A673 (cell line): ENCODE measurements around the gene NCAN. TPM values are rescaled to one million over a fixed set of nuclear protein-coding genes. Genes with fewer than 3 reads are reported as not detected.

Source experiments
- BruUV-seq: library from RNA; stranded (reverse); fragments of 400-500 nt; replicated peaks from 2 replicates; lab custom pipeline; 2021; lab: Mats Ljungman, UMichigan
- CTCF ChIA-PET: fragments of 300-600 bp; sonication (Branson Sonifier 250); formaldehyde crosslinking; loops from one replicate; lab custom pipeline; 2022; ENCODE audit warnings: antibody characterized with exemption; lab: Charles Lee
- POLR2A ChIA-PET: fragments of 300-600 bp; sonication (Branson Sonifier 250); formaldehyde crosslinking; loops from one replicate; lab custom pipeline; 2022; ENCODE audit warnings: antibody characterized with exemption; ENCODE audit not compliant: low non-redundant PET; lab: Charles Lee
- DNase-seq: peaks from one replicate; pipeline ENCODE4 v3.0.0-alpha.2; 2015; ENCODE audit warnings: low spot score
- H3K27ac ChIP-seq: fragments of 200-600 bp; sonication (generic); 2 replicates; pipeline ENCODE4 v1.5.1; 2016; ENCODE audit warnings: mixed run types, low read depth, mild to moderate bottlenecking, mixed read lengths, antibody characterized with exemption, low read length; ENCODE audit not compliant: poor library complexity, severe bottlenecking
- H3K27me3 ChIP-seq: fragments of 200-600 bp; sonication (generic); replicated peaks from 2 replicates; pipeline ENCODE4 v1.6.1; 2017; ENCODE audit warnings: mixed run types, low read depth, mild to moderate bottlenecking, mixed read lengths, antibody characterized with exemption, low read length; ENCODE audit not compliant: insufficient read depth, poor library complexity
- H3K36me3 ChIP-seq: fragments of 200-600 bp; sonication (generic); 2 replicates; pipeline ENCODE4 v1.6.1; 2016; ENCODE audit warnings: mixed run types, mild to moderate bottlenecking, mixed read lengths, antibody characterized with exemption, low read length; ENCODE audit not compliant: insufficient read depth, poor library complexity, severe bottlenecking
- H3K4me1 ChIP-seq: fragments of 200-600 bp; sonication (generic); 2 replicates; pipeline ENCODE4 v1.6.1; 2017; ENCODE audit warnings: mixed run types, mild to moderate bottlenecking, mixed read lengths, antibody characterized with exemption, low read length; ENCODE audit not compliant: insufficient read depth, poor library complexity, severe bottlenecking
- H3K4me3 ChIP-seq: fragments of 200-600 bp; sonication (generic); 2 replicates; pipeline ENCODE4 v1.5.1; 2016; ENCODE audit warnings: low read depth, mixed run types, mild to moderate bottlenecking, mixed read lengths, low read length; ENCODE audit not compliant: poor library complexity, severe bottlenecking
- H3K9me3 ChIP-seq: fragments of 200-600 bp; sonication (generic); 2 replicates; pipeline ENCODE4 v1.6.1; 2016; ENCODE audit warnings: mixed run types, low read depth, mild to moderate bottlenecking, mixed read lengths, antibody characterized with exemption, low read length; ENCODE audit not compliant: poor library complexity, severe bottlenecking
- EZH2 ChIP-seq: fragments of 200-600 bp; sonication (generic); IDR thresholded peaks from 2 replicates; pipeline ENCODE4 v1.6.1; 2017; ENCODE audit warnings: borderline replicate concordance, low read depth, mild to moderate bottlenecking, mixed read lengths, antibody characterized with exemption, low read length; ENCODE audit not compliant: poor library complexity, severe bottlenecking
- intact Hi-C: fragments of 100-400 bp; cut with micrococcal nuclease; formaldehyde crosslinking; loops from one replicate; pipeline ENCODE4 v1.10.0; 2022; ENCODE audit not compliant: unreplicated experiment
- total RNA-seq: library from RNA; stranded (reverse); gene quantifications from 2 replicates; pipeline ENCODE4 v1.2.3, GENCODE V29; 2021
- TF ChIP-seq, protein P1 (sequence below): fragments of 300-800, 200-600 bp; sonication (generic); conservative IDR thresholded peaks from 2 replicates; pipeline ENCODE4 v1.5.1; 2017; ENCODE audit warnings: low read depth, mild to moderate bottlenecking, antibody characterized with exemption, low read length, moderate library complexity, mixed read lengths

NCAN gene
- total RNA-seq, 1 experiment from 2014 or later = not detected

GRCh38 chr19:19192078-19192882, 19.5 kb upstream of the NCAN start, which contains the start of the genes BORCS8 and RFXANK:
BORCS8 (minus strand) TSS chr19:19192152; CDS start chr19:19192117, 35 bp downstream.
RFXANK (plus strand) TSS chr19:19192258; CDS start chr19:19193947, 1,689 bp downstream.
- no TSS peak for BruUV-seq
- DNase-seq = peak; percentile 100
- no peaks in the 10 kb centered on the region for H3K27me3 ChIP-seq
- peaks cover 13% of the 10 kb centered on the region for H3K4me1 ChIP-seq
- intact Hi-C loops = no loop called here
- no peaks in the 10 kb centered on the region for H3K9me3 ChIP-seq
- POLR2A ChIA-PET = no interaction called here
- H3K4me3 ChIP-seq = peak within 1 kb of the TSS; percentile 98
- peak within 1 kb of the TSS; percentile 100 for H3K27ac ChIP-seq
- CTCF ChIA-PET = interaction anchor here (0.6 to 0.7 kb wide), 2 partner anchors 11 to 18 kb away, joined by 3 to 13 read pairs; no protein-coding TSS in a partner anchor
- TF ChIP-seq EZH2 = no peak
- TF ChIP-seq, protein P1, sequence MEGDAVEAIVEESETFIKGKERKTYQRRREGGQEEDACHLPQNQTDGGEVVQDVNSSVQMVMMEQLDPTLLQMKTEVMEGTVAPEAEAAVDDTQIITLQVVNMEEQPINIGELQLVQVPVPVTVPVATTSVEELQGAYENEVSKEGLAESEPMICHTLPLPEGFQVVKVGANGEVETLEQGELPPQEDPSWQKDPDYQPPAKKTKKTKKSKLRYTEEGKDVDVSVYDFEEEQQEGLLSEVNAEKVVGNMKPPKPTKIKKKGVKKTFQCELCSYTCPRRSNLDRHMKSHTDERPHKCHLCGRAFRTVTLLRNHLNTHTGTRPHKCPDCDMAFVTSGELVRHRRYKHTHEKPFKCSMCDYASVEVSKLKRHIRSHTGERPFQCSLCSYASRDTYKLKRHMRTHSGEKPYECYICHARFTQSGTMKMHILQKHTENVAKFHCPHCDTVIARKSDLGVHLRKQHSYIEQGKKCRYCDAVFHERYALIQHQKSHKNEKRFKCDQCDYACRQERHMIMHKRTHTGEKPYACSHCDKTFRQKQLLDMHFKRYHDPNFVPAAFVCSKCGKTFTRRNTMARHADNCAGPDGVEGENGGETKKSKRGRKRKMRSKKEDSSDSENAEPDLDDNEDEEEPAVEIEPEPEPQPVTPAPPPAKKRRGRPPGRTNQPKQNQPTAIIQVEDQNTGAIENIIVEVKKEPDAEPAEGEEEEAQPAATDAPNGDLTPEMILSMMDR = no peak
- peaks cover 5% of the 10 kb centered on the region for H3K36me3 ChIP-seq

DNA sequence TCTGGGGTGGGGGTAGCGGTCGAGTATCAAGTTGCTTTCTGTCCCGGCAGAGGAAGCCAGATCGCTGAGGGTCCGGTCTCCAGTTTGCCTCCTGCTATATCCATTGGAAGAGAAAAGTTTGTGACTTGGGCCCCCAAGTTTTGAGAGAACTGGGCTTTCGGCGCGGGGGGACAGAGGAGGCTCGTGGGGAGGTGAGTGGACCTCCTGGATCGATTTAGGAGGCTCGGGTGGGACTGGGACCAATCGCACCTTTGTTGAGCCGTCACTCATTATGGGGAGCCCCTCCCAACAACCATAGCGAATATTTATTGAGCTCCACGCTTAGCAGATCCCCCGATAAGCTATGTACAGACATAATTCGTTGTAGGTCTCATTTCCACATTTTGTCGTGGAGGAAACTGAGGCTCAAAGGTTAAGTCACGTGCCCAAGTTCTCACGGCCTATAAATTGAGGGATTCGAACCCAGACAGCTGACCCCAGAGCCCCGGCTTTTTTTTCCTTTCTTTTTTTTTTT, 18.8 kb upstream of the NCAN start:
- Histone ChIP-seq H3K9me3 (no peaks in the 10 kb centered on the region), H3K36me3 (peaks cover 7% of the 10 kb centered on the region), H3K27me3 (no peaks in the 10 kb centered on the region), H3K27ac (peak overlapping the region; percentile 100), H3K4me3 (peak overlapping the region; percentile 98), H3K4me1 (peaks cover 13% of the 10 kb centered on the region)
- ChIA-PET POLR2A (no interaction called here), CTCF (interaction anchor here (0.7 kb wide), 1 partner anchor 19 kb away, joined by 3 read pairs; no protein-coding TSS in a partner anchor)
- no peak for DNase-seq
- intact Hi-C loops = loop anchor here (1.0 kb wide), 1 partner anchor 127 kb away; the partner anchor contains the start of genes MAU2 and SUGP1
- TSS peak; percentile 81 for BruUV-seq
- no peak for TF ChIP-seq EZH2
- TF ChIP-seq, protein P1 = no peak

DNA sequence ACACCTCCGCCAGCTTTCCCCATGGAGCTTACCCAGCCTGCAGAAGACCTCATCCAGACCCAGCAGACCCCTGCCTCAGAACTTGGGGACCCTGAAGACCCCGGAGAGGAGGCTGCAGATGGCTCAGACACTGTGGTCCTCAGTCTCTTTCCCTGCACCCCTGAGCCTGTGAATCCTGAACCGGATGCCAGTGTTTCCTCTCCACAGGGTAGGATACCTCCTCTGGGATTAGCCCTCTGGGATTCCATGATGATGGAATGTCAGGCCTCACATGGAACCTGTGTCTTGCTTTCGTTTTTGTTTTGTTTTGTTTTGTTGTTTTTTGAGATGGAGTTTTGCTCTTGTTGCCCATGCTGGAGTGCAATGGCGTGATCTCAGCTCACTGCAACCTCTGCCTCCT, 17.8 kb upstream of the NCAN start:
- intact Hi-C loops = loop anchor here (1.0 kb wide), 1 partner anchor 126 kb away; the partner anchor contains the start of genes MAU2 and SUGP1
- TF ChIP-seq EZH2 = no peak
- TF ChIP-seq, protein P1 = no peak
- POLR2A ChIA-PET = no interaction called here

More for the DNA sequence above, 17.8 kb upstream of the NCAN start:
- no peaks in the 10 kb centered on the region for H3K27me3 ChIP-seq
- BruUV-seq = no TSS peak
- H3K4me3 ChIP-seq = peak overlapping the region; percentile 98
- no peak overlapping the region for H3K27ac ChIP-seq
- H3K4me1 ChIP-seq = peaks cover 13% of the 10 kb centered on the region
- no peak for DNase-seq
- peaks cover 14% of the 10 kb centered on the region for H3K36me3 ChIP-seq
- no peaks in the 10 kb centered on the region for H3K9me3 ChIP-seq
- CTCF ChIA-PET = no interaction called here
